Naive thymus-derived CD4-positive, alpha-beta T cell (primary cell): Measurements from ENCODE around the gene SHC2. TPM values are rescaled to one million over a fixed set of nuclear protein-coding genes. Genes with fewer than 3 reads are reported as not detected.

Source experiments
- ATAC-seq: fragments of 150-1000 bp; cut with Tn5 transposase; 2 replicates; pipeline ENCODE4 v1.10.0; 2021; ENCODE audit warnings: mild to moderate bottlenecking, moderate library complexity
- CTCF ChIA-PET: fragments of 350-600 bp; sonication (Branson Sonifier 250); formaldehyde crosslinking; loops from one replicate; lab custom pipeline; 2021; ENCODE audit warnings: antibody characterized with exemption; lab: Charles Lee
- POLR2A ChIA-PET: fragments of 350-600 bp; sonication (Branson Sonifier 250); formaldehyde crosslinking; loops from one replicate; lab custom pipeline; 2021; ENCODE audit warnings: antibody characterized with exemption, inconsistent platforms; lab: Charles Lee
- DNase-seq, 9 donors: peaks; one replicate each; pipeline versions ENCODE4 v3.0.0 to v3.0.0-alpha.2; 2020 to 2022; ENCODE audit warnings: mixed read lengths in 1 of 9
- H3K27ac ChIP-seq: one replicate; pipeline ENCODE4 v1.7.0; 2013; ENCODE audit warnings: mild to moderate bottlenecking, low read depth, low read length, moderate library complexity
- H3K27me3 ChIP-seq, 2 donors: one replicate each; pipeline ENCODE4 v1.7.0; 2013; ENCODE audit warnings: low read length in 2 of 2, mild to moderate bottlenecking in 2 of 2, moderate library complexity in 2 of 2; ENCODE audit not compliant: control insufficient read depth in 2 of 2, insufficient read depth in 2 of 2
- H3K36me3 ChIP-seq, 3 experiments: 1 replicate in 2 of 3; 2 replicates in 1 of 3; pipeline ENCODE4 v1.7.0; 2013; ENCODE audit warnings: low read length in 3 of 3, mild to moderate bottlenecking in 3 of 3, moderate library complexity in 1 of 3; ENCODE audit not compliant: insufficient read depth in 3 of 3, control insufficient read depth in 2 of 3
- H3K4me1 ChIP-seq, 2 donors: one replicate each; pipeline ENCODE4 v1.7.0; 2013; ENCODE audit warnings: low read length in 2 of 2, mild to moderate bottlenecking in 2 of 2, moderate library complexity in 1 of 2; ENCODE audit not compliant: control insufficient read depth in 2 of 2, insufficient read depth in 2 of 2
- H3K4me3 ChIP-seq: 2 replicates; pipeline ENCODE4 v1.7.0; 2013; ENCODE audit warnings: mild to moderate bottlenecking, low read length
- H3K9me3 ChIP-seq, 3 experiments: 1 replicate in 2 of 3; 2 replicates in 1 of 3; pipeline ENCODE4 v1.7.0; 2013; ENCODE audit warnings: low read length in 3 of 3; ENCODE audit not compliant: control insufficient read depth in 2 of 3
- H3K27ac Mint-ChIP-seq, 9 donors: one replicate each; pipeline ENCODE4 v1.8.0; 2020 to 2022; ENCODE audit warnings: mixed read lengths in 9 of 9, mild to moderate bottlenecking in 8 of 9, moderate library complexity in 5 of 9, inconsistent platforms in 2 of 9
- H3K27me3 Mint-ChIP-seq, 5 donors: one replicate each; pipeline ENCODE4 v1.8.0; 2021 to 2022; ENCODE audit warnings: mixed read lengths in 5 of 5, mild to moderate bottlenecking in 1 of 5
- H3K36me3 Mint-ChIP-seq, 5 donors: one replicate each; pipeline ENCODE4 v1.8.0; 2020 to 2022; ENCODE audit warnings: mixed read lengths in 5 of 5, mild to moderate bottlenecking in 3 of 5, inconsistent platforms in 1 of 5
- H3K4me1 Mint-ChIP-seq, 7 donors: one replicate each; pipeline ENCODE4 v1.8.0; 2020 to 2022; ENCODE audit warnings: mixed read lengths in 7 of 7, mild to moderate bottlenecking in 3 of 7, inconsistent platforms in 1 of 7
- H3K4me3 Mint-ChIP-seq, 10 donors: one replicate each; pipeline ENCODE4 v1.8.0; 2020 to 2022; ENCODE audit warnings: mild to moderate bottlenecking in 10 of 10, mixed read lengths in 10 of 10, moderate library complexity in 6 of 10, inconsistent platforms in 2 of 10
- H3K9me3 Mint-ChIP-seq, 11 donors: one replicate each; pipeline ENCODE4 v1.8.0; 2020 to 2022; ENCODE audit warnings: mixed read lengths in 11 of 11, mild to moderate bottlenecking in 4 of 11, inconsistent platforms in 1 of 11, moderate library complexity in 1 of 11
- intact Hi-C, 2 donors: fragments of 100-400 bp; cut with micrococcal nuclease; formaldehyde crosslinking; loops; one replicate each; pipeline ENCODE4 v1.15.1; 2023
- polyA plus RNA-seq, 2 donors: library from polyadenylated mRNA; unstranded; fragments of 300-500 nt; fragmentation: Illumina TruSeq; gene quantifications; one replicate each; pipeline ENCODE4 v1.2.3, GENCODE V29; 2021
- total RNA-seq, 6 experiments: library from RNA in 5 of 6; stranded (reverse) in 5 of 6; gene quantifications; 1 replicate in 5 of 6; 2 replicates in 1 of 6; pipeline ENCODE4 v1.2.3 and lab custom pipeline; 2021 to 2026

SHC2 gene
- total and polyA plus RNA-seq, 7 experiments from 2014 or later: 0.82 to 2.3 (median 2.1) TPM; not detected in 4

DNA sequence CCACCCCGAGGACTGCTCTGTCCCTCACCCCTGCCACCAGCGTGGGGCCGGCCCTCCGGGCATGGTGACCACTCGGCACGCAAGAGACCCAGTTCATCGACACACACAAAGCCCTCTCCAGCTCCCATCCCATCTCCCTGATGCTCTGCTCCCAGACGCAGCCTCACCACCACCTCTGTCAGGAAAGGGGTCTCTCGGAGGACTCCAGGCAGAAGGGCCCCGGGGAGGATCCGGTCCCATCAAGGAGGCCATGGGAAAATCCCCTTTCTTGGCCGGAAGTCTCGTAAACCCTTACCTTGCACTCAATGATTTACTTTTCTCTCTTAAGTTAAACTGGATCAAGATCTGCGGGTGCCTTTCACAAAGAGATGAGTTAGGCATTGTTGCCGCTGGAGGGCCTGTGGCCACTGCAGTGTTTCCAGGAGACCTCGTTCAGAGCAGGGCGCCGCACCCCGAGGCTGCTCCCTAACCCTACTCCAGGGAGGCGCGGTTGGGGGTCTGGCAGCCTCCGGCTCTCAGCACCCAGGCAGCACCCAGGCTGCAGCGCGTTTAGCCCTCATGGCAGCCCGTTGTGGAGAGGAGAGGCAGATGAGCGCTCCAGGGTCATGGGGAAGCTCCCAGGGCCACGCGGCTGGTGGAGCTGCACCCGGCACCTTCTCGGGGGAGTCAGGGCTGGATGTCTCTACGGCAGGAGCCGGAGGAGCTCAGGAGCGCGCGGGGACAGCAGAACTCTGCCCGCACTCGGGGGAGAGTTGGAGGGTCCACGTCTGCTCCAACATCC lies 82.8 kb downstream of the SHC2 start:
- Histone ChIP-seq H3K27me3 (no peaks in the 10 kb centered on the region), H3K4me1 (no peaks in the 10 kb centered on the region), H3K9me3 (no peaks in the 10 kb centered on the region), H3K27ac (no peak overlapping the region), H3K4me3 (no peak overlapping the region), H3K36me3 (no peaks in the 10 kb centered on the region)
- H3K9me3 Mint-ChIP-seq: peaks cover 0 to 3% (median 0%) of the 10 kb centered on the region in 11 donors
- ATAC-seq: no peak
- H3K4me1 Mint-ChIP-seq: peaks cover 4 to 8% (median 5%) of the 10 kb centered on the region in 7 donors
- CTCF ChIA-PET: no interaction called here
- peaks cover 2 to 36% (median 19%) of the 10 kb centered on the region in 5 donors for H3K27me3 Mint-ChIP-seq
- no peak for DNase-seq
- POLR2A ChIA-PET: no interaction called here
- peaks cover 0 to 3% (median 0%) of the 10 kb centered on the region in 5 donors for H3K36me3 Mint-ChIP-seq
- no peak overlapping the region for H3K4me3 Mint-ChIP-seq
- intact Hi-C loops: no loop called here
- peak overlapping the region in 2 of 9 donors; percentile 81 for H3K27ac Mint-ChIP-seq

DNA sequence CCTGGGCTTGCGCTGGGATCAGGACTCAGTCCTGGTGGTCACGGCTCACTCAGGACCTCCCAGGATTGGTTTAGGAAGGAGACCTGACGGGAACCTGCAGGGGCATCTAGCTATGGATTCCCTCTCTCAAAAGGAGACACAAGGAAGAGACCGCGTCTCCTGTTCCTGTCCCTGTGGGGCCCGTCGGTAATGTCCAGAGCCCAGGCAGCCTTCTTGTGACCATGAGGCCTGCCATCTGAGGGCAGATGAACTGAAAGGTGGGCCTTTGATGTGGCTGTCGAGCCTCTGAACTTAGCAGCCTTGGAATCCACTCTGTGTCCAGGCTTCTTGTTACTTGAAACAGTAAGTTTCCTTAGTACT lies 84.7 kb downstream of the SHC2 start:
- Mint-ChIP-seq H3K4me3 (no peak overlapping the region), H3K27me3 (peaks cover 2 to 39% (median 25%) of the 10 kb centered on the region in 5 donors), H3K4me1 (peaks cover 0 to 3% (median 0%) of the 10 kb centered on the region in 7 donors), H3K36me3 (no peaks in the 10 kb centered on the region), H3K9me3 (peaks cover 0 to 2% (median 0%) of the 10 kb centered on the region in 11 donors), H3K27ac (no peak overlapping the region)
- Histone ChIP-seq H3K4me1 (no peaks in the 10 kb centered on the region), H3K27me3 (no peaks in the 10 kb centered on the region), H3K27ac (no peak overlapping the region), H3K9me3 (no peaks in the 10 kb centered on the region), H3K36me3 (no peaks in the 10 kb centered on the region), H3K4me3 (no peak overlapping the region)
- CTCF ChIA-PET: no interaction called here
- intact Hi-C loops: no loop called here
- POLR2A ChIA-PET: no interaction called here
- no peak for DNase-seq
- ATAC-seq: no peak

GRCh38 chr19:375395-376110 lies 85.3 kb downstream of the SHC2 start:
- Histone ChIP-seq H3K27ac (no peak overlapping the region), H3K9me3 (no peaks in the 10 kb centered on the region), H3K27me3 (no peaks in the 10 kb centered on the region), H3K36me3 (no peaks in the 10 kb centered on the region), H3K4me3 (no peak overlapping the region), H3K4me1 (no peaks in the 10 kb centered on the region)
- ATAC-seq (no peak), DNase-seq (no peak)
- H3K27ac Mint-ChIP-seq: no peak overlapping the region
- intact Hi-C loops: no loop called here
- CTCF ChIA-PET: no interaction called here
- no peaks in the 10 kb centered on the region for H3K36me3 Mint-ChIP-seq
- H3K27me3 Mint-ChIP-seq: peaks cover 2 to 42% (median 23%) of the 10 kb centered on the region in 5 donors
- no peak overlapping the region for H3K4me3 Mint-ChIP-seq
- H3K4me1 Mint-ChIP-seq: peaks cover 0 to 3% (median 0%) of the 10 kb centered on the region in 7 donors
- peaks cover 0 to 1% (median 0%) of the 10 kb centered on the region in 11 donors for H3K9me3 Mint-ChIP-seq
- POLR2A ChIA-PET: no interaction called here

GRCh38 chr19:374886-375235 lies 86.0 kb downstream of the SHC2 start:
- ChIA-PET CTCF (no interaction called here), POLR2A (no interaction called here)
- Mint-ChIP-seq H3K36me3 (no peaks in the 10 kb centered on the region), H3K27me3 (peaks cover 2 to 40% (median 18%) of the 10 kb centered on the region in 5 donors), H3K4me3 (no peak overlapping the region), H3K27ac (no peak overlapping the region), H3K9me3 (peaks cover 0 to 1% (median 0%) of the 10 kb centered on the region in 11 donors), H3K4me1 (peaks cover 0 to 3% (median 0%) of the 10 kb centered on the region in 7 donors)
- intact Hi-C loops: no loop called here
- Histone ChIP-seq H3K27ac (no peak overlapping the region), H3K9me3 (no peaks in the 10 kb centered on the region), H3K4me3 (no peak overlapping the region), H3K27me3 (no peaks in the 10 kb centered on the region), H3K4me1 (no peaks in the 10 kb centered on the region), H3K36me3 (no peaks in the 10 kb centered on the region)
- ATAC-seq (no peak), DNase-seq (no peak)

GRCh38 chr19:374183-374885 lies 86.5 kb downstream of the SHC2 start:
- H3K4me1 ChIP-seq: no peaks in the 10 kb centered on the region
- H3K27me3 Mint-ChIP-seq: peaks cover 2 to 45% (median 22%) of the 10 kb centered on the region in 5 donors
- H3K27me3 ChIP-seq: no peaks in the 10 kb centered on the region
- POLR2A ChIA-PET: no interaction called here
- CTCF ChIA-PET: no interaction called here
- peaks cover 0 to 1% (median 0%) of the 10 kb centered on the region in 11 donors for H3K9me3 Mint-ChIP-seq
- intact Hi-C loops: no loop called here
- DNase-seq: no peak
- H3K4me1 Mint-ChIP-seq: peaks cover 0 to 3% (median 0%) of the 10 kb centered on the region in 7 donors
- H3K9me3 ChIP-seq: no peaks in the 10 kb centered on the region
- no peak for ATAC-seq
- no peak overlapping the region for H3K27ac ChIP-seq
- no peaks in the 10 kb centered on the region for H3K36me3 Mint-ChIP-seq
- H3K4me3 ChIP-seq: no peak overlapping the region
- no peak overlapping the region for H3K4me3 Mint-ChIP-seq
- H3K36me3 ChIP-seq: no peaks in the 10 kb centered on the region
- no peak overlapping the region for H3K27ac Mint-ChIP-seq

DNA sequence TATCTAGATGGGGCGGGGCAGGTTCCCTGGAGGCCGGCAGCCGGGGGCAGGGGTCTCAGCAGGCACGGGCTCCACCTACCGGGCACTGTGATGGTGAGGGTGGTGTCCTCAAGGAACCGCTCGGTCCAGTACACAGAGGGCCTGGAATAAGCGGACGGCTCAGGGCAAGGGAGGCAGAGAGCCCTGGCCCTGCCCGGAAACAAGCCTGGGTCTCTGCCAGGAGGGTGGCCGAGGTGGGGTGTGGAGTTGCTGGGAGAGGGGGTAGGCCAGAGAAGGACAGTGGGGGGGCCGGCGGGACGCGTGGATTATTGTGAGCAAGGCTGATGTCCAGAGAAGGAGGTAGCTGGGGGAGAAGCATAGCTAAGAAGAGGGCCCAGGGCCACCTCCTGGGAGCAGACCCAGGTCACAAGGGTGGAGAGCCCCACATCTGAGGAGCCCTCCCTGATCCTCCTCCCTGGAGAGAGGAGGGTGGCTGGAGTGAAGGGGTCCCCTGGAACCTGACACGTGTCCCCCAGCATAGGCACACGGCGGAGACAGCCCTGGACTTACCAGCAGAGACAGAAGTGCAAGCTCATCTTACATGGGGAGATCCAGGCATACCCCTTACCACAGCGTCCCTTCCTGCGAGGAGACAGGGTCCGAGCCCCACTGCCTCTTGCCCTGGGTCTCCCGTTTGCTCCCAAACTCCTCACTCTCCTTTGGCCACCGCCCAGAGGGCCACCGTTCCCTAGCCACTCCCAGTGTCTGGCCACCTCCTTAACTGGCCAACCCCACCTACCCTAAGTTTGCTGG lies 87.2 kb downstream of the SHC2 start:
- POLR2A ChIA-PET: no interaction called here

More for the DNA sequence above, 87.2 kb downstream of the SHC2 start:
- H3K27ac Mint-ChIP-seq: no peak overlapping the region
- Histone ChIP-seq H3K4me1 (no peaks in the 10 kb centered on the region), H3K36me3 (no peaks in the 10 kb centered on the region), H3K9me3 (no peaks in the 10 kb centered on the region), H3K27me3 (no peaks in the 10 kb centered on the region), H3K4me3 (no peak overlapping the region), H3K27ac (no peak overlapping the region)
- DNase-seq (no peak), ATAC-seq (no peak)
- CTCF ChIA-PET: no interaction called here
- no peaks in the 10 kb centered on the region for H3K36me3 Mint-ChIP-seq
- intact Hi-C loops: no loop called here
- peaks cover 2 to 53% (median 28%) of the 10 kb centered on the region in 5 donors for H3K27me3 Mint-ChIP-seq
- peaks cover 0 to 1% (median 0%) of the 10 kb centered on the region in 11 donors for H3K9me3 Mint-ChIP-seq
- H3K4me1 Mint-ChIP-seq: peaks cover 0 to 3% (median 0%) of the 10 kb centered on the region in 7 donors
- H3K4me3 Mint-ChIP-seq: no peak overlapping the region
